GM18498 (cell line): Measurements from ENCODE around the gene TCAIM.
"Not testable (repeated sequence)": the region's sequence is repeated elsewhere in the genome, so short reads cannot be mapped to it uniquely, and the experiment has no call there.

Experiments
- ATAC-seq: cut with Tn5 transposase; IDR thresholded peaks from one replicate; pipeline ENCODE4 v1.9.1; 2021; ENCODE audit warnings: mild to moderate bottlenecking, moderate library complexity; ENCODE audit not compliant: unreplicated experiment

TCAIM gene

DNA sequence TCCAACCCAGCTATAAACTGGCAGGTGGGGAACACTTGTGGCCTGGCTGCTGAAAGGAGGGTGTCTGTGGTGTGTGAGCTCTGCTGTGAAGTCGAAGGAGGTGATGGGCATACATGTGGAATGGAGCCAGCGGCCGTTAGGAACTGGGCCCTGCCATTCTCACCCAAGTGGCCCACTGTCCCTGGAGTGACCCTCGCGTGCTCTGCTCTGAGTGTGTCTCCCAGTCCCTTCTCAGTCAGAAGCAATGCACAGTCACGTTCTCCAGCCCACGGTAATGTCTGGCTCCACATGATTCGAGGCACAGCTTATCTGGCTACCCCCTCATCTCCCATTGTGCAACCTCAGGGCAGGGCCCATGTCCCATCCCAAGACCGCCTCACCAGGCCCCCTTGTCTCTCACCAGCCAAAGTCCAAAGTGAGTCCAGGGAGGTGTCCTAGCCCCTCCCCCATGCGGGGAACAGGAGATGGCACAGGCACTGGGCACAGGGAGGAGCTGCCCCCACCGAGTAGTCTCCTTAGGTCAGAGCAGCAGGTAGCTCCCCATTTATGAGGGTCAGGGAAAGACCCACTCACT, 76.0 kb downstream of the TCAIM start:
- no peak for ATAC-seq

DNA sequence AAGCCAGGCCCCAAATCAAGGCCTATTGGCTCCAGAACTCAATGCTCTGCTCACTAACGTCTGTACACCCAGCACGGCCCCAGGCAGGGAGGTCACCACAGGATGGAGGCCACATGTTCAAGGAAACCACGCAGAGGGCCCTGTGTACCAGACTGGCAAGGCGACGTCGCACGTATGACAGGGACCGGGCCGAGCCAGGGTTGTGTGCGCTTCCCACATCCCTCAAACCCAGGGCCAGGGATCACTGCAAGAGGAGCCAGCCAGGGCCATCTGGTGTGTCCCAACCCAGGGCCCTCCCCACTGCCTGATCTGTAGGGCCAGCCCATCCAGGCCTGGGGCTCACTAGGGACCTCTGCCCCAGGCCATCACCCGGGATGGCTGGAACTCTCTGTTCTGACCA, 76.9 kb downstream of the TCAIM start:
- no peak for ATAC-seq

DNA sequence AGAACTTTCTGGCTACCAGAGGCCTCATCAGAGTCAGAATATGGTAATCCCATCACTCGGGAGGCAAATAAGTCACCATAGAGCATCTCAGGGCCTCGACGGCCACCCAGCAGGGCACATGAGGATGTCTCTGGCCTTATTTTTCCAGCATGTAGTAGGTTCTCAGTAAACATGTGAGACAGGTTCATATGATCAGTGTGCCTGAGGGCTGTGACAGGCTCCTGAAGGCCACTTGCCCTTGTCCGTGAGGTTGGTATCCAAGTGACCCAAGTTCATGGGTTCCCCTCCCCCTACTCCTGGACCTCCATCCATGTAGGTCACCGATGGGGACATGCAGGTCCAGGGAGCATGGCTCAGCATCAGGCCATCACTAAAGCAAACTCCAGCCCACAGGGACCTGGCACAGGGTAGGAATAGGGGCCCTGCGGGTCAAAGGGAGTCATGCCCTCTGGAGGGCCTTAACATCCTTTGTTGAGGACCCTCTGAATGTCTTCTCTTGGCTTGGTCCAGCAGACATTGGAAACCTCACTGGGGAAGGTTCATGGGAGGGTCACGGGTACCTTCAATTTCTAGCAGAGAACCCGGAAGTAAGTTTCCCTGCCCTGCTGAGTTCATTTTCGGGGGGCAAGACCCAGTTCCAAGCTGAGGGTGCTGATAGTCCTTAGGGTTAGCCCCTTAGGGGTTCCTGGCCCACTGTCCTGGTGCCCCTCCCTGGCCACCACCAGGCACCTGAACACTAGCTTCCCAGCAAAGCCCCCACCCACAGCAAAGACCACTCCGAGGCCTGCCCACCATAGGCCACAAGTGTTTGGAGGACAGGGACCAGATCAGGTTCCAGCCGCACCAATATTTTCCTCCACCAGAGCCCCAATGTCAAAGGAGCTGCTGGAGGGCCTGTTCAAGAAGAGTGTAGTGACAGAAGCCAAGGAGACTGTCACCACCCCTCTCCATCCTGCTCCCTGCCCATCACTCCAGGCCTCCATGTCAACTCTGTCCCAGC, 77.8 kb downstream of the TCAIM start:
- no peak for ATAC-seq

DNA sequence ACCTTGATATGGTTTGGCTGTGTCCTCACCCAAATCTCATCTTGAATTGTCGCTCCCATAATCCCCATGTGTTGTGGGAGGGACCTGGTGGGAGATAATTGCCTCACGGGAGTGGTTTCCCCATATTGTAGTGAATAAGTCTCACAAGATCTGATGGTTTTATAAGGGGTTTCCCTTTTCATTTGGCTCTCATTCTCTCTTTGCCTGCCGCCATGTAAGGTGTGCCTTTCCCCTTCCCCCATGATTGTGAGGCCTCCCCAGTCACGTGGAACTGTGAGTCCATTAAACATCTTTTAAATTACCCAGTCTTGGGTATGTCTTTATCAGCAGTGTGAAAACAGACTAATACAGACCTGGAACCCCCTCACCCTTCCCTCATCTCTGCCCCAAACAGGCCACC, 79.6 kb downstream of the TCAIM start:
- ATAC-seq, result not testable (repeated sequence)

DNA sequence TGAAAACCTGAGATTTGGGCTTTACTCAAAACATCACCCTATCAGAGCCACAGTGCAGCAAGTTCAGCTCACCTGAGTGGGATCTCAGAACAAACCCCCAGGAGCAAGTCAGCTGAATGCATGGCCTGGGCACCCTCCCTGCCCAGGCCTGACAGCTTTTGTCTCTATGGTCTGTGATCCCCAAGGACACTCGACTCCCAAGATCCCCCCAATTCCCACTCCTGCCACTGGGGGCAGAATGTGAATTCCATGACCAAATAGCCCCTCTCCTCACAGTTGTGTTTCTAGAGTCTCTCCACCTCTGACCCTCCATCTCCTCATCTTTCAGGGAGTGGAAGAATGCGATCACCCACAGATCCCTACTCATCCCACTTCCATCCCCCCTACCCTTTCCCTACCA, 80.0 kb downstream of the TCAIM start:
- no peak for ATAC-seq

DNA sequence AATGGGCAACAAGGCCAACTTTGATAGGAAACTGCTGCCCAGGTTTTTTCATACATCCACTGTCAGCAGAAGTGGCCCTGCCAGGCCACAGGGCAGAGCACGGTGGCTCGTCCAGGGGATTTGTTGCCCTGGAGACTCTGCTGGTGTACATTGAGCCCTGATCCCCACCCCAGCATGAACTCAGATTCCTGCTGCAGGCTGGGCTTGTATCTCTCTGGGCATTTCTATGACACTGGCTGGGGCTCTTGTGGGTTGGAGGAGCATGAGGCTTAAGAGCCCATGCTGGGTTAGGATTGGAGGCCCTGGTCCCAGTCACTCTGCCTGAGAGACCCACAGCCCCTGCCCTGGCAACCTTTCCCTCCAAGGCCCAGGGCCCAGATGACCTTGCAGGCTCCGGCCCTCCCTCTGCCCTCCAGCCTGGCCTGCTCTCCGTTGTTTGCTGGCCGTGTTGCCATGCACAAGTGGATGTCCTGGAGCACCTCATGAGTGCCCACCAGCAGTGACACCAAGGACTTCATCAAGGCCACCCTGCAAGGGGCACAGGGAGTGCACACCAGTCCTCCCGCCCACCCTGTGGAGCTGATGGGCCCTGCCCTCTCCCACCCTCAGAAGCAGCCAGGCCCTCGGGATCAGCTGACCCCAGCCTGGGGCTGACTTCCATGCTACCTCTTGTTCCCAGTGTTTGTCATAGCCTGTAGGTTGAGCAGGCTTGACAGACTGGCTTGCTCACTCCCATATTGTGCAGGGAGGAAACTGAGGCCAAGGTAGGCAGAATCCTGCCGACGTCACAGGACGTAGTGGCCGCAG, 80.8 kb downstream of the TCAIM start:
- no peak for ATAC-seq

DNA sequence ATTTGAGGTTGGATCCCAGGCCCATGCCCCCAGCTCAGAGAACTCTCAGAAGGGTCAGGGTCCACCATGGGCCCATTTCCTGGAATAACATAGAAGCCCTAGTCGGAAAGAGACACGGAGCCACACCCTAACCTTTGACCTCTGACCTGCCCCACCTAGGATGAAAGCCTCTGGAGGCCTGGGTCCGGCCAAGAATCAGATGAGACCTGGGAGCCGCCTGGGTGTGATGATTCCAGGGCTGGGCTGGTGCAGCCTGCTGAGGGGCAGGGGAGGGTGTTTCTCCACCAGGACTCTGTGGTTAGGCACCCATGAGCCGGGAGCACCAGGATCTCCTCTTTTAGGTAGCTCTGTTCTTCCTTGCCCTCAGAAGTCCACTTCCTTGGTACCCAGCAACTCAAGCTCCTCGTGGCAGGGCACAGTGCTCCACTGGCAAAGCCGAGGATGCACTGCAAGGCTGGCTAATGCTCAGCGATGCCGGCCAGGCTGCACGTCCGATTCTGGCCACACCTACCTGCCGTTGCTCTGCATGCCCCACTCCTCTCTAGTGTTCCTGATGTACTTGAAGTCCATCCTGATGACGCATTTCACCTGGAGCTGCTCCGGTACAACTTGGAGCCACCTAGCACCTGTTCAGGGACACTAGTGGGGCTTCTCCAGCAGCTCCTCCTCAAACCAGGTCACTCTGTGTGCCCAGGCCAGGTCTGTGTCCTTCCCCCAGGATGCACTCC, 81.5 kb downstream of the TCAIM start:
- no peak for ATAC-seq

DNA sequence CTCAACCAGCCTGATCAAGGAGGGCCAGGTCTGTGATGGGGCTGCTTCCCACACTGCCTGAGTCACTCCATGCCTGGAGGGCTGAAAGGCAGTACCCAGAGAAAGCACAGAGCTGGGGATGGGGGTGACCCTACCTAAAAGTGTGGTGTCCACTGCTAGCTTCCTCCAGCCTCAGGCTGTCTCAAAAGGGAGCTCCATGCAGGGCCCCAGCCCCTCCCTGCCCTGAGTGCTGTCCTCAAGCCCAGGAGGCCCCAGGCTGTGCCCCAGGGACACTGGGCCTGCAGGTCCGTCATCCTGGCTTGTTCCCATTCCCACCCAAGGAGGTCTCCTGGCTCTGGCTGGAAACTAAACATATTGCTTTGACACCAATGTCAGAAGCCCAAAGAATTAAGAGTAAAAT, 82.1 kb downstream of the TCAIM start:
- no peak for ATAC-seq

DNA sequence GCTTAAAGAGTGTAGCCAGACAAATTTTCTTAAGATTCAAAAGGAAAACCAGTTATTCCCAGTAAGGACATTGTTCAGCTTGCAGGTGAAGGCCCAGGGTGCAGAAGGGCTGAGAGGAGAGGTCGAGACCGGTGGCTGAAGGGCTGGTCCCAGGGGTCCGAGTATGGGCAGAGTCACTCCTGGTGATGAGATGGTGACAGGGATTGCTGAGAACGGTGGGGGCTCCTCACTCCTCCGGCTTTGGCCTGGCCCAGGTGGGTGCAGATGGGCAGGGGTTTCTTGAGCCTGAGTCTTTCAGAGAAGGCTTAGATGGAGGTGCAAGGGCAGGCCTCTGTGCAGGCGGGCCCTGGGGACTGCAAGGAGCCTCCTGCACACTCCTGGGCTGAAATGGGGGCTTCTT, 82.7 kb downstream of the TCAIM start:
- ATAC-seq, result no peak

DNA sequence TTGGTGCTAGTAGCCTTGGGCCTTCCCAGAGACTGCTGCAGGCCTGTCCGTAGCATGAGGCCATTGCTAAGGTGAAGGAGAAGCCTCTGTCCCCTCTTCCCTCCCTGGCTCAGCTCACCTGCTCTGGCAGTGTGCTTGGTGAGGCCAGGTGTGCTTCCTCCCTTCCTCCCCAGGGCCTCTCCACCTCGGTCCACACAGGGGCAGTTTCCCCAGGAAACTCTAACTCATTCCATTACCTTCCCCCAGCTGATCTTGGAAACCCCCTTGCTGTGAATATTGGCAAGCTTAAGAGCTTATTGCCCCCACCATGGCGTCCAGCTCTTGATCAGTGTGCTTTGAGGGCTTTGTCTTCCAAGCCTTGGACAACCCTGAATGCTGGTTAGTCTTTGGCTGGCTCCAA, 86.2 kb downstream of the TCAIM start:
- no peak for ATAC-seq

DNA sequence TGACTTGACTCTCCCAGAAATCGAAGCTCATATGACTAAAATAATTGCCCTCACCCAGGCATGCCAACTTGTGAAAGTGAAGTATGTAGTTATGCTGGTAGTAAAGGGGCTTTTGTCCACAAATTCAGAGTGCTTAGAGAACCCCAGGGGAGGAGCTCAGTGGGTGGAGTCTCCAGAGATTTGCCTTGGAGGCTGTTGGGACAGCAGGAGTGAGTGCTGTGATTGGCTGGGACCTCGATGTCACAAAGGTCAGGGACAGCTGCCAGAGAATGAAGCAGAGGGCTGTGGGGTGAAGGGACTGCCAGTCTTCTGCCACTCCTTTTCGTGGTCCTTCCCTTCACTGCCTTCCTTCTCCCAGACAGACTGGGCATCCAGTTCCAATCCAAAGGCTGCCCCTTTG, 89.1 kb downstream of the TCAIM start:
- ATAC-seq, result no peak

DNA sequence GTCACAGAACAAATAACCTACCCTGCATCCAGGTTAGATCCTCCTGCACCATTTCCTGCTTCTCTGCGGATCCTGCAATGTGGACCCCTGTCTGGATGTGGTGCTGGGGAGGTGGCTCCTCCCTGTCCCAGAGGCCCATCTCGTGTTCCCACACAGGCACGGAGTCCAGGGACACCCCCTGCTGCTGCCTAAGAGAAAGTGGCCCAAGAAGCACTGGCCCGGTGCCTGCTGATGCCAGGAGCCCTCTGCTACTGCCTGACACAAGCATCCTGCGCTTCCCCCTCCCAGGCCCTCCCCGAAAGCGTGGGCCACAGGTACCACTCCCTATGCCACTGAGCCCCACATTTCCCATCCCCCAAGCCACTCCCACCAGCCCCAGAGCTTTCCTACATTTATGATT, 90.3 kb downstream of the TCAIM start:
- no peak for ATAC-seq

DNA sequence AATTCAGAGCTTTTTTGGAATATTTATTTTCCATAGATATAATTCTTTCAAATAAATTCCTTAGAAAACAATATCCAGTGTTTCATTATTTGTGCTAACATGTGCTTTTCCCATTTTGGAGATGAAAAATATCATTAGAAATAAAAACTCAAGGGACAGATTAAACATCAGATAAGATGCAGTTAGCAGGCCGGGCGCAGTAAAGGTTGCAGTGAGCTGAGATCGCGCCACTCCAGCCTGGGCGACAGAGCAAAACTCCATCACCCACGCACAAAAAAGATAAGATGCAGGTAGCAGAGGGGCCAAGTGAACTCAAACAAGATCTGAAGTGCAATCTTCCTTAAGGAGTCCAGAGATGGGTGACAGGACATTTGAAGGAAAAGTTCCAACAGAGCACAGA, 90.9 kb downstream of the TCAIM start:
- ATAC-seq, result no peak

DNA sequence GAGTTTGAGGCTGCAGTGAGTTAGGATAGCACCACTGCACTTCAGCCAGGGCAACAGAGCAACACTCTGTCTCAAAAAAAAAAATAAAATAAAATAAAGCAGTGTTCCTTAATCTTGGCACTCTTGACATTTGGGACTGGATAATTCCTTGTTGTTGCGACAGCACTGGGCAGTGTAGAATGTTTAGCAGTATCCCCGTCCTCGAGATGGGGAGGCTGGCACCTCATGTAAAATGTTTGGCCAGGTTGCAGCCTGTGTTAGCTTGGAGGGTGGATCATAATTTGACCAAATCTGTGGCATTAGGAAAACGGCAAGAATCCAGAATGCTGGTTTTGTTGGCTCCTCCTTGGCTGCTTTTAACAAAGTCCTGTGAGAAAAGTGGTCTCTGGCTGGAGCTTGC, 91.9 kb downstream of the TCAIM start:
- no peak for ATAC-seq

DNA sequence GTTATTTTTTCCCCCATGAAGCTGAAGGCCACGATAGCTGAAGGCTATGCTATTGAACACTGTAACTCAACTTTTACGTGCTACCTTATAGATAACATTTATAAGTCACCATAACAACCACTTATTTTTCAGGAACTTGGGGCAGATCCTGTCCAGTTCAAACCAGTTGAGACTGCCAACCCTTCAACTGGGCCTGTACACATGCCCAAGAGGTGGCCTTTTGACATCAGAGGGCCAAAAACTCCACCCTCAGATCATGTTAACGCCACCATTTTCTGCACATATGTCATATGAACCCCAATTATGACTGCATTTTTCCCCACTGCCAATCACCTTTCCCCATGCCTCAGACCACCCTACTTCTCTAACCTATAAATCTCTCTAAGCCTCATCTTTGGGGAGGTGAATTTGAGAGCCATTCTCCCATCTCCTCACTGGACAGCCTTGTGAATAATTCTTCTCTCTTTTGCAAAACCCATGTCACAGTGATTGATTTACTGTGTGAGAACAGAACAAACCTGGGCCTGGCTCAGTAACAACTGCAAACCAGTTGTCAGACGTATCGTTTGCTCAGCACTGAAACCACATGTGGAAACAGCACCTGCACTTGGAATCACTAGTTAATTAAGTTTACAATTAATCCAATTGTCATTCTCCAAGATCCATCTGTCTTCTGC, 96.4 kb downstream of the TCAIM start:
- no peak for ATAC-seq

DNA sequence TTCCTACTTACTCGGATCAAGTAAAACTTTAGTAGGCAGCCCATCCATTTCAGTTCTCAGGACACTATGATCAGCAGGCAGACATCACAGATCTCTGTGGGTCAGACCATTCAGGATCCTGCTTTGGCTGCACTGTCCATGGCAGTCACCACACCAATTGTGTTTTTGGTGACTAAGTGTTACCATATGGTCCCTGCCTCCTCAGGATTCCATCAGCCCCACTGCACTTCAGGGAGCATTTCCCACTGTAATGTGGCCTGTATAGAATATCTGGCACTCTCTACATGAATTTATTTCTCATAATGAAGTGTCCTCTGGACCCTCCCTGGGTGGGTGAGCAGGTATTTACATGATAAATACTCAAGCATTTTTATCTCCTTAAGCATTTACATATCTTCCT, 97.6 kb downstream of the TCAIM start:
- ATAC-seq, result no peak

DNA sequence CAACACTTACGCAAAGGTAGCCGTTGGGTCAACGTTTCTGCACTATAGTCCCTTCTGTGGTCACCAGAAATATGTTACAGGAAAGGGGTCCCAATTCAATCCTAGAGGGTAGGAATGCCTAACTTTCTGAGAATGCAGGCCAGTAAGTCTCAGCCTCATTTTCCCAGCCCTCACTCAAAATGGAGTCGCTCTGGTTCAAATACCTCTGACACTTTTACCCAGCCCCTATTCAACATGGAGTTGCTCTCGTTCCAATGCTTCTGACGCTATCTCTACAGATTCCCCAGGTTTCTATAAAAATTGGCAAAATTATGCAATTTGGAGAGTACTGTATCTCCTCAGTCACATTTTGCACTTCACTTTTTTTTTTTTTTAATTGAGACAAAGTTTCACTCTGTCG, 99.2 kb downstream of the TCAIM start:
- no peak for ATAC-seq

DNA sequence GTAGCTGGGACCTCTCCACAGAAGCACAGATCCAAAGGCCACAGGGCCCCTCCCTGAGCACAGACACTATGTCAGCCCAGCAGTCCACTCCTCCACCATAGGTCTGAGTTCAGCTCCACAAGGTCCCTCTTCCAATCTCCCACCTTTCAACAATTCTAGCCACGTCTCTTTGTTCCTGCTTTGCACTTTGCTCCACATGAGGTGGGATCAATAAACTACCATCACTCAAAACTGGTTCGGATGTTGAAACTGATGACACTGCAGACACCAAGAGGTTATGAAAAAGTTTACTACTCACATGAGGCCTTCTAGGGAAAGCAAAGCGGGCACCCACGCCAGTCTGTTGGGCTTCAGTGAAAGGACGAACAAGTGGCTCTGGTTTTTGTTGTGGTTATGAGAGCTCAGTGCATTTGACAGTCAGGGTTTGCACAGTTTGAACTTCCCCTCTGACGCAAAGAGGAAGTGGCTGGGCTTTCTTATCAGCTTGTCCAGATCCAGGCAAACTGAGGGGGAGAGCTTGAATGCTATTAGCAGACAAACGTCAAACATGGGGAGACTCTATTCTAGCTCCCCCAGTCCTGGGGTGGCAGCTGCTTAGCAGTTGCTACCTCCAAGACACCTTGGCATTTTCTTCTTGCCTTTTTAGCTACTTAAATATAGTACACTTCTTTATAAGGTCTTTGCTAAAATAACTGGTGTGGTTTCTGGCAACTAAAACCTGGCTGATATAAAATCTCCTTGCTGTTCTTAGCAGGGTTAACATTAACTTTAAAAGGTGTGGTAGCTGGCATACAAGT, 101.1 kb downstream of the TCAIM start:
- peak; percentile 91 for ATAC-seq

DNA sequence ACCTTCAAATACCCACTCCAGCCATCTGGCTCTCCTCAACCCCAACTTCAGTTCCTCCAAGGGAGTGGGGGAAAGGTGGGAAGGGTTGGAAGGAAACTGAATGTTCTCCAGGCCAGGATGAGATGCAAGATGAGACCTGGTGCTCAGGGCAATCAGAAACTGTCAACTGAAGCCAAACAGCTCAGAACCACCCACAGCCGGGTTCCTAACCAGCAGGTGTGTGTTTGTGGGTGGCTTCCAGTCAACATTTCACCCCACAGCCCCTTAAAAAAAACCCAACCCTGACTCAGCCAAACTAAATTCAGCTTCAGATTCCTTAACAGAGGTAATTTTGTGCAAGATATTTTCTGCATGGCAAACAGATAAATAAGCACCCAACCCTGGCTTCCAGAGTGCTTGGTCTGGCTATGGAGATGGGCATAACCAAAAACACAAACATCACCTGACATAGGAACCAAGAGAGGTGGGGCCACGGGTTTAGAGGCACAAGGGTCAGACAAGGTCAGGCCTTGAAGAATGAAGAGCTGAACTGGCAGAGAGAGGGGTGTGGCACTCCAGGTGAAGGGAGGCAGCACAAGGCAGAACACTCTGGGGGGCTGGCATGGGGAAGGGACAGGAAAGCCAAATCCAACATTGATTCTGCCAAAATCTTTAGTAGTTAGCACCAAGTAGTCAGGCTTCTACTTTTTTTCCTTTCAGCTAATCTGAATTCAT, 104.2 kb downstream of the TCAIM start:
- ATAC-seq, result no peak
